HEK293 (cell line): Measurements from ENCODE around the gene PLP2.

Source experiments
- BCL11B ChIP-seq: fragments of 450-650 bp; formaldehyde crosslinking; IDR thresholded peaks from 2 replicates; pipeline ENCODE4 v1.5.1; 2016; ENCODE audit warnings: low read depth, missing biosample characterization, missing genetic modification characterization
- GLI4 ChIP-seq: fragments of 450-650 bp; formaldehyde crosslinking; IDR thresholded peaks from 2 replicates; pipeline ENCODE4 v1.5.1; 2016; ENCODE audit warnings: missing biosample characterization, missing genetic modification characterization
- RBAK ChIP-seq: fragments of 450-650 bp; formaldehyde crosslinking; IDR thresholded peaks from 2 replicates; pipeline ENCODE4 v1.5.1; 2016; ENCODE audit warnings: missing biosample characterization, missing genetic modification characterization
- REPIN1 ChIP-seq: fragments of 450-650 bp; formaldehyde crosslinking; IDR thresholded peaks from 2 replicates; pipeline ENCODE4 v1.5.1; 2017; ENCODE audit warnings: missing biosample characterization, missing genetic modification characterization, low read depth
- SCRT2 ChIP-seq: fragments of 450-650 bp; formaldehyde crosslinking; IDR thresholded peaks from 2 replicates; pipeline ENCODE4 v1.5.1; 2016; ENCODE audit warnings: missing biosample characterization, missing genetic modification characterization
- ZNF10 ChIP-seq: fragments of 450-650 bp; formaldehyde crosslinking; IDR thresholded peaks from 2 replicates; pipeline ENCODE4 v1.5.1; 2017; ENCODE audit warnings: missing biosample characterization, missing genetic modification characterization
- ZNF114 ChIP-seq: fragments of 450-650 bp; formaldehyde crosslinking; IDR thresholded peaks from 2 replicates; pipeline ENCODE4 v1.5.0; 2017; ENCODE audit warnings: missing biosample characterization, missing genetic modification characterization
- ZNF2 ChIP-seq: fragments of 450-650 bp; formaldehyde crosslinking; IDR thresholded peaks from 2 replicates; pipeline ENCODE4 v1.5.1; 2016; ENCODE audit warnings: missing biosample characterization, missing genetic modification characterization
- ZNF426 ChIP-seq: fragments of 450-650 bp; formaldehyde crosslinking; IDR thresholded peaks from 2 replicates; pipeline ENCODE4 v1.5.1; 2017; ENCODE audit warnings: missing biosample characterization, missing genetic modification characterization, mild to moderate bottlenecking, inconsistent platforms, moderate library complexity
- ZNF473 ChIP-seq: fragments of 450-650 bp; formaldehyde crosslinking; IDR thresholded peaks from 2 replicates; pipeline ENCODE4 v1.5.1; 2017; ENCODE audit warnings: missing biosample characterization, missing genetic modification characterization
- ZNF658 ChIP-seq: fragments of 450-650 bp; formaldehyde crosslinking; IDR thresholded peaks from 2 replicates; pipeline ENCODE4; 2016; ENCODE audit warnings: missing biosample characterization, missing genetic modification characterization
- ZNF707 ChIP-seq: fragments of 450-650 bp; formaldehyde crosslinking; IDR thresholded peaks from 2 replicates; pipeline ENCODE4 v1.5.1; 2016; ENCODE audit warnings: missing biosample characterization, missing genetic modification characterization
- ZNF768 ChIP-seq: fragments of 450-650 bp; formaldehyde crosslinking; IDR thresholded peaks from 2 replicates; pipeline ENCODE4 v1.5.1; 2018; ENCODE audit warnings: missing biosample characterization, mild to moderate bottlenecking, missing genetic modification characterization
- TF ChIP-seq, protein P1 (sequence below): fragments of 450-650 bp; formaldehyde crosslinking; IDR thresholded peaks from 2 replicates; pipeline ENCODE4 v1.5.1; 2016; ENCODE audit warnings: missing biosample characterization, missing genetic modification characterization, borderline replicate concordance
- TF ChIP-seq, protein P2 (sequence below): fragments of 450-650 bp; formaldehyde crosslinking; IDR thresholded peaks from 2 replicates; pipeline ENCODE4 v1.5.1; 2016; ENCODE audit warnings: missing biosample characterization, missing genetic modification characterization
- TF ChIP-seq, protein P3 (sequence below): fragments of 450-650 bp; formaldehyde crosslinking; IDR thresholded peaks from 2 replicates; pipeline ENCODE4 v1.5.1; 2017; ENCODE audit warnings: missing biosample characterization, missing genetic modification characterization
- TF ChIP-seq, protein P4 (sequence below): fragments of 450-650 bp; formaldehyde crosslinking; IDR thresholded peaks from 2 replicates; pipeline ENCODE4 v1.5.1; 2017; ENCODE audit warnings: missing biosample characterization, missing genetic modification characterization
- TF ChIP-seq, protein P5 (sequence below): fragments of 450-650 bp; IDR thresholded peaks from 2 replicates; pipeline ENCODE4 v1.5.1; 2018; ENCODE audit warnings: missing biosample characterization, missing genetic modification characterization
- TF ChIP-seq, protein P6 (sequence below): fragments of 450-650 bp; formaldehyde crosslinking; IDR thresholded peaks from 2 replicates; pipeline ENCODE4 v1.5.1; 2016; ENCODE audit warnings: missing biosample characterization, missing genetic modification characterization, borderline replicate concordance
- TF ChIP-seq, protein P7 (sequence below): sonication (generic); formaldehyde crosslinking; IDR thresholded peaks from 2 replicates; pipeline ENCODE4 v1.8.1; 2022; ENCODE audit warnings: mild to moderate bottlenecking, moderate library complexity, missing genetic modification reagents

PLP2 gene

DNA sequence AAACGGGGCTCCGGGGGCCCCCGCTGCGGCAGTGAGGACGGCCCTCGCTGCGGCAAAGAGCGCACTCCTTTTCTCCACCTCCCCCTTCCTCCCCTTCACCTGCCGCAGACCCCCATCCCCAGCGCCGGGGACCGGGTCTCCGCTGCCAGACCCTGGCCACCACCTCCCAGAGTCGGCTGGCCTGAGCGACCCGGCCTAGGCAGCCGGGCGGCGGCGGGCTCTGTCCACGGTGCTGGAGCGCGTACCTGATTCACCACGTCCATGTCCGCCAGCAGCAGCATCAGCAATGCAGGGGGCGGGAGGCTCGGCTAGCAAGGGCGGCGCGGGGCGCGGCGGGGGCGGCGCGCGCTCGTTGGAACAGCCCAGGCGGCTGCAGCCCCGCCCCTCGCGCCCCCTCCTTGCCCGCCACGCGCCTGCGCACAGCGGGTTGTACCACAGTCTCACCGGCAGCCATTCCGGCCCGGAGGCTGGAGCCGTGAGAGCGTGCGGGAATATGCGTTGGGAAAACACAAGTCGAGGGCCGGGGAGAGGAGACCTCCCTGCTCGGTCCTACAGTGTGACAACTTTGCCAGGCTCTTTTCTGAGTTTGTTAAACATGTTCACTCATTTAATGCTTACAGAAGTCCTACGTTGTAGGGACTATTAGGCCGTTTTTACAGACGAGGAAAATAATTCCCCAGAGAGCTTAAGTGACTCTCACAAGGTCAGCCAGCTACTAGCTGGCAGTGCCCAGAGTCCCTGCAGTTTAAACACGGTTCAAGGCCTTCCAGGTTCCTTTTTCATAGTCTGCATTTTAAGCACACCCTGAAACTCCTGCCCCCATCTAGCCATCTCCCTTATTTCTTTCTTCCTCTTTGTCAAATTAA lies 28.4 kb downstream of the PLP2 start, which contains the start of gene SYP (continued):
- TF ChIP-seq, protein P1, sequence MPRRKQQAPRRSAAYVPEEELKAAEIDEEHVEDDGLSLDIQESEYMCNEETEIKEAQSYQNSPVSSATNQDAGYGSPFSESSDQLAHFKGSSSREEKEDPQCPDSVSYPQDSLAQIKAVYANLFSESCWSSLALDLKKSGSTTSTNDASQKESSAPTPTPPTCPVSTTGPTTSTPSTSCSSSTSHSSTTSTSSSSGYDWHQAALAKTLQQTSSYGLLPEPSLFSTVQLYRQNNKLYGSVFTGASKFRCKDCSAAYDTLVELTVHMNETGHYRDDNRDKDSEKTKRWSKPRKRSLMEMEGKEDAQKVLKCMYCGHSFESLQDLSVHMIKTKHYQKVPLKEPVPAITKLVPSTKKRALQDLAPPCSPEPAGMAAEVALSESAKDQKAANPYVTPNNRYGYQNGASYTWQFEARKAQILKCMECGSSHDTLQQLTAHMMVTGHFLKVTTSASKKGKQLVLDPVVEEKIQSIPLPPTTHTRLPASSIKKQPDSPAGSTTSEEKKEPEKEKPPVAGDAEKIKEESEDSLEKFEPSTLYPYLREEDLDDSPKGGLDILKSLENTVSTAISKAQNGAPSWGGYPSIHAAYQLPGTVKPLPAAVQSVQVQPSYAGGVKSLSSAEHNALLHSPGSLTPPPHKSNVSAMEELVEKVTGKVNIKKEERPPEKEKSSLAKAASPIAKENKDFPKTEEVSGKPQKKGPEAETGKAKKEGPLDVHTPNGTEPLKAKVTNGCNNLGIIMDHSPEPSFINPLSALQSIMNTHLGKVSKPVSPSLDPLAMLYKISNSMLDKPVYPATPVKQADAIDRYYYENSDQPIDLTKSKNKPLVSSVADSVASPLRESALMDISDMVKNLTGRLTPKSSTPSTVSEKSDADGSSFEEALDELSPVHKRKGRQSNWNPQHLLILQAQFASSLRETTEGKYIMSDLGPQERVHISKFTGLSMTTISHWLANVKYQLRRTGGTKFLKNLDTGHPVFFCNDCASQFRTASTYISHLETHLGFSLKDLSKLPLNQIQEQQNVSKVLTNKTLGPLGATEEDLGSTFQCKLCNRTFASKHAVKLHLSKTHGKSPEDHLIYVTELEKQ: no peak
- TF ChIP-seq, protein P2, sequence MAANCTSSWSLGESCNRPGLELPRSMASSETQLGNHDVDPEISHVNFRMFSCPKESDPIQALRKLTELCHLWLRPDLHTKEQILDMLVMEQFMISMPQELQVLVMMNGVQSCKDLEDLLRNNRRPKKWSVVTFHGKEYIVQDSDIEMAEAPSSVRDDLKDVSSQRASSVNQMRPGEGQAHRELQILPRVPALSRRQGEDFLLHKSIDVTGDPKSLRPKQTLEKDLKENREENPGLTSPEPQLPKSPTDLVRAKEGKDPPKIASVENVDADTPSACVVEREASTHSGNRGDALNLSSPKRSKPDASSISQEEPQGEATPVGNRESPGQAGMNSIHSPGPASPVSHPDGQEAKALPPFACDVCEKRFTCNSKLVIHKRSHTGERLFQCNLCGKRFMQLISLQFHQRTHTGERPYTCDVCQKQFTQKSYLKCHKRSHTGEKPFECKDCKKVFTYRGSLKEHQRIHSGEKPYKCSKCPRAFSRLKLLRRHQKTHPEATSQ (tag by site-specific recombination): no peak
- TF ChIP-seq ZNF707 (tag by site-specific recombination) (no peak), ZNF2 (tag by site-specific recombination) (no peak), BCL11B (tag by site-specific recombination) (0 out of 2 replicates have a peak, but pooled peaks have one; percentile 49), RBAK (tag by site-specific recombination) (no peak), ZNF473 (tag by site-specific recombination) (no peak), REPIN1 (tag by site-specific recombination) (no peak), ZNF10 (tag by site-specific recombination) (0 out of 2 replicates have a peak, but pooled peaks have one; percentile 34), SCRT2 (tag by site-specific recombination) (no peak), GLI4 (tag by site-specific recombination) (no peak), ZNF658 (tag by site-specific recombination) (no peak), ZNF114 (no peak), ZNF768 (tag by site-specific recombination) (no peak), ZNF426 (tag by site-specific recombination) (no peak)
- TF ChIP-seq, protein P3, sequence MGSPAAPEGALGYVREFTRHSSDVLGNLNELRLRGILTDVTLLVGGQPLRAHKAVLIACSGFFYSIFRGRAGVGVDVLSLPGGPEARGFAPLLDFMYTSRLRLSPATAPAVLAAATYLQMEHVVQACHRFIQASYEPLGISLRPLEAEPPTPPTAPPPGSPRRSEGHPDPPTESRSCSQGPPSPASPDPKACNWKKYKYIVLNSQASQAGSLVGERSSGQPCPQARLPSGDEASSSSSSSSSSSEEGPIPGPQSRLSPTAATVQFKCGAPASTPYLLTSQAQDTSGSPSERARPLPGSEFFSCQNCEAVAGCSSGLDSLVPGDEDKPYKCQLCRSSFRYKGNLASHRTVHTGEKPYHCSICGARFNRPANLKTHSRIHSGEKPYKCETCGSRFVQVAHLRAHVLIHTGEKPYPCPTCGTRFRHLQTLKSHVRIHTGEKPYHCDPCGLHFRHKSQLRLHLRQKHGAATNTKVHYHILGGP: no peak
- TF ChIP-seq, protein P4, sequence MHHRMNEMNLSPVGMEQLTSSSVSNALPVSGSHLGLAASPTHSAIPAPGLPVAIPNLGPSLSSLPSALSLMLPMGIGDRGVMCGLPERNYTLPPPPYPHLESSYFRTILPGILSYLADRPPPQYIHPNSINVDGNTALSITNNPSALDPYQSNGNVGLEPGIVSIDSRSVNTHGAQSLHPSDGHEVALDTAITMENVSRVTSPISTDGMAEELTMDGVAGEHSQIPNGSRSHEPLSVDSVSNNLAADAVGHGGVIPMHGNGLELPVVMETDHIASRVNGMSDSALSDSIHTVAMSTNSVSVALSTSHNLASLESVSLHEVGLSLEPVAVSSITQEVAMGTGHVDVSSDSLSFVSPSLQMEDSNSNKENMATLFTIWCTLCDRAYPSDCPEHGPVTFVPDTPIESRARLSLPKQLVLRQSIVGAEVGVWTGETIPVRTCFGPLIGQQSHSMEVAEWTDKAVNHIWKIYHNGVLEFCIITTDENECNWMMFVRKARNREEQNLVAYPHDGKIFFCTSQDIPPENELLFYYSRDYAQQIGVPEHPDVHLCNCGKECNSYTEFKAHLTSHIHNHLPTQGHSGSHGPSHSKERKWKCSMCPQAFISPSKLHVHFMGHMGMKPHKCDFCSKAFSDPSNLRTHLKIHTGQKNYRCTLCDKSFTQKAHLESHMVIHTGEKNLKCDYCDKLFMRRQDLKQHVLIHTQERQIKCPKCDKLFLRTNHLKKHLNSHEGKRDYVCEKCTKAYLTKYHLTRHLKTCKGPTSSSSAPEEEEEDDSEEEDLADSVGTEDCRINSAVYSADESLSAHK: no peak
- TF ChIP-seq, protein P5, sequence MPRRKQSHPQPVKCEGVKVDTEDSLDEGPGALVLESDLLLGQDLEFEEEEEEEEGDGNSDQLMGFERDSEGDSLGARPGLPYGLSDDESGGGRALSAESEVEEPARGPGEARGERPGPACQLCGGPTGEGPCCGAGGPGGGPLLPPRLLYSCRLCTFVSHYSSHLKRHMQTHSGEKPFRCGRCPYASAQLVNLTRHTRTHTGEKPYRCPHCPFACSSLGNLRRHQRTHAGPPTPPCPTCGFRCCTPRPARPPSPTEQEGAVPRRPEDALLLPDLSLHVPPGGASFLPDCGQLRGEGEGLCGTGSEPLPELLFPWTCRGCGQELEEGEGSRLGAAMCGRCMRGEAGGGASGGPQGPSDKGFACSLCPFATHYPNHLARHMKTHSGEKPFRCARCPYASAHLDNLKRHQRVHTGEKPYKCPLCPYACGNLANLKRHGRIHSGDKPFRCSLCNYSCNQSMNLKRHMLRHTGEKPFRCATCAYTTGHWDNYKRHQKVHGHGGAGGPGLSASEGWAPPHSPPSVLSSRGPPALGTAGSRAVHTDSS: no peak
- TF ChIP-seq, protein P6, sequence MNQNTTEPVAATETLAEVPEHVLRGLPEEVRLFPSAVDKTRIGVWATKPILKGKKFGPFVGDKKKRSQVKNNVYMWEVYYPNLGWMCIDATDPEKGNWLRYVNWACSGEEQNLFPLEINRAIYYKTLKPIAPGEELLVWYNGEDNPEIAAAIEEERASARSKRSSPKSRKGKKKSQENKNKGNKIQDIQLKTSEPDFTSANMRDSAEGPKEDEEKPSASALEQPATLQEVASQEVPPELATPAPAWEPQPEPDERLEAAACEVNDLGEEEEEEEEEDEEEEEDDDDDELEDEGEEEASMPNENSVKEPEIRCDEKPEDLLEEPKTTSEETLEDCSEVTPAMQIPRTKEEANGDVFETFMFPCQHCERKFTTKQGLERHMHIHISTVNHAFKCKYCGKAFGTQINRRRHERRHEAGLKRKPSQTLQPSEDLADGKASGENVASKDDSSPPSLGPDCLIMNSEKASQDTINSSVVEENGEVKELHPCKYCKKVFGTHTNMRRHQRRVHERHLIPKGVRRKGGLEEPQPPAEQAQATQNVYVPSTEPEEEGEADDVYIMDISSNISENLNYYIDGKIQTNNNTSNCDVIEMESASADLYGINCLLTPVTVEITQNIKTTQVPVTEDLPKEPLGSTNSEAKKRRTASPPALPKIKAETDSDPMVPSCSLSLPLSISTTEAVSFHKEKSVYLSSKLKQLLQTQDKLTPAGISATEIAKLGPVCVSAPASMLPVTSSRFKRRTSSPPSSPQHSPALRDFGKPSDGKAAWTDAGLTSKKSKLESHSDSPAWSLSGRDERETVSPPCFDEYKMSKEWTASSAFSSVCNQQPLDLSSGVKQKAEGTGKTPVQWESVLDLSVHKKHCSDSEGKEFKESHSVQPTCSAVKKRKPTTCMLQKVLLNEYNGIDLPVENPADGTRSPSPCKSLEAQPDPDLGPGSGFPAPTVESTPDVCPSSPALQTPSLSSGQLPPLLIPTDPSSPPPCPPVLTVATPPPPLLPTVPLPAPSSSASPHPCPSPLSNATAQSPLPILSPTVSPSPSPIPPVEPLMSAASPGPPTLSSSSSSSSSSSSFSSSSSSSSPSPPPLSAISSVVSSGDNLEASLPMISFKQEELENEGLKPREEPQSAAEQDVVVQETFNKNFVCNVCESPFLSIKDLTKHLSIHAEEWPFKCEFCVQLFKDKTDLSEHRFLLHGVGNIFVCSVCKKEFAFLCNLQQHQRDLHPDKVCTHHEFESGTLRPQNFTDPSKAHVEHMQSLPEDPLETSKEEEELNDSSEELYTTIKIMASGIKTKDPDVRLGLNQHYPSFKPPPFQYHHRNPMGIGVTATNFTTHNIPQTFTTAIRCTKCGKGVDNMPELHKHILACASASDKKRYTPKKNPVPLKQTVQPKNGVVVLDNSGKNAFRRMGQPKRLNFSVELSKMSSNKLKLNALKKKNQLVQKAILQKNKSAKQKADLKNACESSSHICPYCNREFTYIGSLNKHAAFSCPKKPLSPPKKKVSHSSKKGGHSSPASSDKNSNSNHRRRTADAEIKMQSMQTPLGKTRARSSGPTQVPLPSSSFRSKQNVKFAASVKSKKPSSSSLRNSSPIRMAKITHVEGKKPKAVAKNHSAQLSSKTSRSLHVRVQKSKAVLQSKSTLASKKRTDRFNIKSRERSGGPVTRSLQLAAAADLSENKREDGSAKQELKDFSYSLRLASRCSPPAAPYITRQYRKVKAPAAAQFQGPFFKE (tag by site-specific recombination): no peak
- TF ChIP-seq, protein P7, sequence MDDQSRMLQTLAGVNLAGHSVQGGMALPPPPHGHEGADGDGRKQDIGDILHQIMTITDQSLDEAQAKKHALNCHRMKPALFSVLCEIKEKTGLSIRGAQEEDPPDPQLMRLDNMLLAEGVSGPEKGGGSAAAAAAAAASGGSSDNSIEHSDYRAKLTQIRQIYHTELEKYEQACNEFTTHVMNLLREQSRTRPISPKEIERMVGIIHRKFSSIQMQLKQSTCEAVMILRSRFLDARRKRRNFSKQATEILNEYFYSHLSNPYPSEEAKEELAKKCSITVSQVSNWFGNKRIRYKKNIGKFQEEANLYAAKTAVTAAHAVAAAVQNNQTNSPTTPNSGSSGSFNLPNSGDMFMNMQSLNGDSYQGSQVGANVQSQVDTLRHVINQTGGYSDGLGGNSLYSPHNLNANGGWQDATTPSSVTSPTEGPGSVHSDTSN: peak; percentile 85
